ENCODE measurements around the gene HPCAL4.

The HPCAL4 gene

DNA sequence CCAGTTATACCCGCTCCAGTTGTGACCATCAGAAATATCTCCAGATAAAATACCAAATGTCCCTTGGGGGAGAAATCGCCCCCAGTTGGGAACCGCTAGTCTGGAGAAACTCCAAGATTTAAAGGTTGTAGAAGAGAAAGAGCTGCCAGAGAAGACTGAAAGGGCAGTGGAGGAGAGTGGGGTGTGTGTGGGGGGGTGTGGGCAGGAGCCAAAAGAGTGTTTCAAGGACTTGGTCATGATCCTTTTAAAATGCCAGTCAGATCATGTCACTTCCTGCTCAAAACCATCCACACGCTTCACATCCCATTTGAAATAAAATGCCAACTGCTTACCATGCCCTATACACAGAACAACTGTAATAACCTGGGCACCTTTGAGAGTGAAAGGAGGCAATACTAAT, 48.4 kb downstream of the HPCAL4 start:
- no peak overlapping the region for H2AFZ ChIP-seq (ENCODE audit: low read depth, low read length)
- no peak overlapping the region for H3K4me2 ChIP-seq (ENCODE audit: low read length)
- no peaks in the 10 kb centered on the region for H3K79me2 ChIP-seq (ENCODE audit: low read length)
- TF ChIP-seq, protein P1, sequence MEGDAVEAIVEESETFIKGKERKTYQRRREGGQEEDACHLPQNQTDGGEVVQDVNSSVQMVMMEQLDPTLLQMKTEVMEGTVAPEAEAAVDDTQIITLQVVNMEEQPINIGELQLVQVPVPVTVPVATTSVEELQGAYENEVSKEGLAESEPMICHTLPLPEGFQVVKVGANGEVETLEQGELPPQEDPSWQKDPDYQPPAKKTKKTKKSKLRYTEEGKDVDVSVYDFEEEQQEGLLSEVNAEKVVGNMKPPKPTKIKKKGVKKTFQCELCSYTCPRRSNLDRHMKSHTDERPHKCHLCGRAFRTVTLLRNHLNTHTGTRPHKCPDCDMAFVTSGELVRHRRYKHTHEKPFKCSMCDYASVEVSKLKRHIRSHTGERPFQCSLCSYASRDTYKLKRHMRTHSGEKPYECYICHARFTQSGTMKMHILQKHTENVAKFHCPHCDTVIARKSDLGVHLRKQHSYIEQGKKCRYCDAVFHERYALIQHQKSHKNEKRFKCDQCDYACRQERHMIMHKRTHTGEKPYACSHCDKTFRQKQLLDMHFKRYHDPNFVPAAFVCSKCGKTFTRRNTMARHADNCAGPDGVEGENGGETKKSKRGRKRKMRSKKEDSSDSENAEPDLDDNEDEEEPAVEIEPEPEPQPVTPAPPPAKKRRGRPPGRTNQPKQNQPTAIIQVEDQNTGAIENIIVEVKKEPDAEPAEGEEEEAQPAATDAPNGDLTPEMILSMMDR (IDR thresholded peaks at IDR 0.05; ENCODE audit: low read depth, low read length) = no peak
- no peak for TF ChIP-seq EZH2phosphoT487 (IDR thresholded peaks at IDR 0.05; ENCODE audit: low read depth)
- no peak overlapping the region for H3K9ac ChIP-seq (ENCODE audit: low read length)
- H3K4me1 ChIP-seq (ENCODE audit: low read length) = no peaks in the 10 kb centered on the region
- H3K4me3 ChIP-seq (ENCODE audit: low read length) = no peak overlapping the region
- no peaks in the 10 kb centered on the region for H4K20me1 ChIP-seq (ENCODE audit: insufficient read depth, low read length)
- no peaks in the 10 kb centered on the region for H3K9me3 ChIP-seq (ENCODE audit: insufficient read depth, low read length)
- H3K27me3 ChIP-seq (ENCODE audit: low read depth, low read length) = peaks cover 4% of the 10 kb centered on the region; the same call in 1 of the 2 replicates
- no peak overlapping the region for H3K27ac ChIP-seq (ENCODE audit: low read length)
- no peaks in the 10 kb centered on the region for H3K36me3 ChIP-seq (replicated peaks; ENCODE audit: low read depth, low read length)

DNA sequence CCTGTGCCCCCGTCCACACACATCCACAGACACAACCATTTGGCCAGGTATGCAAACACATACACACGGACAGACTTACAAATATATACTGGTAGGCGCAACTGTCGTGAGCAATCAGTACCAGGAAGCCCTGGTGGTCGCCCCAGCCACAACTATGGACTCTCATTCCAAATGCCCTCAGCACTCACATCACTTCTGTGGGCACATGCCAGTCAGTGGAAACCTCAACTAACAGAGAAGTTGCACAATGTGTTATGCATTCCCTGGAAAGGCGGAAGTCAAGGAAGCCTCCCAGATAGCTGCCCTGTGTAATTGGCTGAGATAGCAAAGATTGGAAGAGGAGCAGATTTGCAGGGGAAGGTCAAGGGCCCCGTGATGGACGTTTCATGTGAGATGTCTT, 50.4 kb downstream of the HPCAL4 start:
- peaks cover 4% of the 10 kb centered on the region; the same call in 1 of the 2 replicates for H3K27me3 ChIP-seq (ENCODE audit: low read depth, low read length)
- no peak overlapping the region for H2AFZ ChIP-seq (ENCODE audit: low read depth, low read length)

DNA sequence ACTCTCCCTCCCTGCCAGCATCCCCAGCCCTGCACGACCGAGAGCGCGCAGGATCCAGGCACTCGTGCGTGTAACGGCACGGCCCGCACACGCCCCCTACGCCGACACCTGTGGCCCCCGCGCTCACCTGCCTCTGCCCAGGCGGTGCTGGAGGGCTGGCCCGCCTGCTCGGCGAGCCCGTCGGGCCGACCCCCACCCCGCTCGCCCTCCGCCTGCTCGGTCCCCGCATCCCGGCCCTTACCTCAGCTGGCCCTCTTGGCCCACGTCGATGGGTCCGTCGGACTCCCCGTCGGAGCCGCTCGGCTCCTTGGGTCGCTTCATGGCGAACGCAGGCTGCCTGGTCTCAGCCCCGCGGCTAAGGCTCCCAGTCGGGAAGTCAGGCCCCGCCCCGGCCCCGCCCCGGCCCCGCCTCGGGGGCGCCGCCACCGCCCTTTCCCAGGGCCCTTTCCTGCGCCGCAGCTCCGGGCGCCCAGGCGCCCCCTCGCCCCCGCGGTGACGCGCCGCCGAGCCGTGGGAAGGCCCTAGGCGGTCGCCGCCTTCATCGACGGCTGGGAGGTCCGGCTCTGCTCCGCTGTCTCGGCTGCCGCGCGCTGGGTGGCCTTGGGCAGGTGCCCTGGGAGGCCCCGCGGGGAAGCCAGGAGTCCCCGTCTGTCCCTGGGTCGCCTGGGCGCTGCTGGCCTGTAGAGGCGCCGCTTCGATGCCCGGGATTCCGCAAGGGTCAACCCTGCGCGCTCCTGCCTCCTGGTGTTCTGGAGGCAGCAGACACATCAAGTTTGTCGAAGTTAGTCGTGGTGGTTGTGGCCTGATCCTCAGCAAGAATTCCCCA, 51.7 kb downstream of the HPCAL4 start, which contains the start of gene HEYL:
HEYL (minus strand) TSS at position 339 of the 826 bp plus-strand sequence; CDS start at position 321, 18 bp downstream.
- no peaks in the 10 kb centered on the region for H3K79me2 ChIP-seq (ENCODE audit: low read length)
- H3K9me3 ChIP-seq (ENCODE audit: insufficient read depth, low read length) = no peaks in the 10 kb centered on the region
- H3K4me3 ChIP-seq (ENCODE audit: low read length) = peak within 1 kb of the TSS; percentile 76
- H3K4me1 ChIP-seq (ENCODE audit: low read length) = no peaks in the 10 kb centered on the region
- no peaks in the 10 kb centered on the region for H4K20me1 ChIP-seq (ENCODE audit: insufficient read depth, low read length)
- H3K27me3 ChIP-seq (ENCODE audit: low read depth, low read length) = peaks cover 4% of the 10 kb centered on the region; the same call in 1 of the 2 replicates
- H2AFZ ChIP-seq (ENCODE audit: low read depth, low read length) = peak within 1 kb of the TSS; percentile 70; the same call in 1 of the 2 replicates
- peak within 1 kb of the TSS; percentile 58 for H3K4me2 ChIP-seq (ENCODE audit: low read length)
- no peaks in the 10 kb centered on the region for H3K36me3 ChIP-seq (replicated peaks; ENCODE audit: low read depth, low read length)
- no peak for TF ChIP-seq EZH2phosphoT487 (IDR thresholded peaks at IDR 0.05; ENCODE audit: low read depth)
- TF ChIP-seq, protein P1 (IDR thresholded peaks at IDR 0.05; ENCODE audit: low read depth, low read length) = 0 out of 2 replicates have a peak, but pooled peaks have one; percentile 5
- peak within 1 kb of the TSS; percentile 22; the same call in 1 of the 2 replicates for H3K9ac ChIP-seq (ENCODE audit: low read length)
- no peak within 1 kb of the TSS for H3K27ac ChIP-seq (ENCODE audit: low read length)

More for the DNA sequence above, 50.4 kb downstream of the HPCAL4 start:
- H3K79me2 ChIP-seq (ENCODE audit: low read length) = no peaks in the 10 kb centered on the region
- no peaks in the 10 kb centered on the region for H3K9me3 ChIP-seq (ENCODE audit: insufficient read depth, low read length)
- no peak overlapping the region for H3K4me3 ChIP-seq (ENCODE audit: low read length)
- no peak overlapping the region for H3K4me2 ChIP-seq (ENCODE audit: low read length)
- H3K4me1 ChIP-seq (ENCODE audit: low read length) = no peaks in the 10 kb centered on the region
- no peak overlapping the region for H3K9ac ChIP-seq (ENCODE audit: low read length)
- no peaks in the 10 kb centered on the region for H3K36me3 ChIP-seq (replicated peaks; ENCODE audit: low read depth, low read length)
- TF ChIP-seq EZH2phosphoT487 (IDR thresholded peaks at IDR 0.05; ENCODE audit: low read depth) = no peak
- TF ChIP-seq, protein P1 (IDR thresholded peaks at IDR 0.05; ENCODE audit: low read depth, low read length) = no peak
- no peaks in the 10 kb centered on the region for H4K20me1 ChIP-seq (ENCODE audit: insufficient read depth, low read length)
- H3K27ac ChIP-seq (ENCODE audit: low read length) = no peak overlapping the region

DNA sequence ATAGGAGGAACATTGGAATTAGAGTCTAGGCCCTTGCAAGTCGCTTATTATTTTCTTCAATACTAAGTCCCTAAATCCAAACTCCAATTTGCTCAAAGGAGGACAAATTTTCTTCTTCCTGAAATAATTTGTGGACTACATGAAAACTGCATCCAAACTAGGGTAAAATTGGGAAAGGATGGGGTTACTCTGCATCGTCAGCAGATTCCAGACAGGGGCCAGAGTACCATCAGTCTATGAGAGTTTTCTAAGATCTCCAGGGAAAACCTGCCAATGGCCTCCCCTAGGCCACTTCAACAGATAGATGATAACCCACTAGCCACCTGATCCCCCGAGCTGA, 52.3 kb downstream of the HPCAL4 start:
- H4K20me1 ChIP-seq (ENCODE audit: insufficient read depth, low read length) = no peaks in the 10 kb centered on the region
- H2AFZ ChIP-seq (ENCODE audit: low read depth, low read length) = no peak overlapping the region
- H3K4me3 ChIP-seq (ENCODE audit: low read length) = peak overlapping the region; percentile 76
- H3K4me2 ChIP-seq (ENCODE audit: low read length) = peak overlapping the region; percentile 58
- no peaks in the 10 kb centered on the region for H3K79me2 ChIP-seq (ENCODE audit: low read length)
- no peaks in the 10 kb centered on the region for H3K36me3 ChIP-seq (replicated peaks; ENCODE audit: low read depth, low read length)
- no peak for TF ChIP-seq EZH2phosphoT487 (IDR thresholded peaks at IDR 0.05; ENCODE audit: low read depth)
- TF ChIP-seq, protein P1 (IDR thresholded peaks at IDR 0.05; ENCODE audit: low read depth, low read length) = no peak
- no peak overlapping the region for H3K27ac ChIP-seq (ENCODE audit: low read length)
- H3K9me3 ChIP-seq (ENCODE audit: insufficient read depth, low read length) = no peaks in the 10 kb centered on the region
- peaks cover 4% of the 10 kb centered on the region; the same call in 1 of the 2 replicates for H3K27me3 ChIP-seq (ENCODE audit: low read depth, low read length)
- no peaks in the 10 kb centered on the region for H3K4me1 ChIP-seq (ENCODE audit: low read length)
- H3K9ac ChIP-seq (ENCODE audit: low read length) = peak overlapping the region; percentile 22; the same call in 1 of the 2 replicates

Data from OCI-LY3 (cell line).